K562 (cell line): ENCODE data around the gene RSF1. TPM values are rescaled to one million over a fixed set of nuclear protein-coding genes. Genes with fewer than 3 reads are reported as not detected.
A peak's percentile ranks its signal among the peaks of the same experiment; 100 is the strongest.

ENCODE experiments used
- ATAC-seq: fragments of 200-7000 bp; cut with Tn5 transposase; 3 replicates; pipeline ENCODE4 v1.9.1; 2020; ENCODE audit warnings: moderate library complexity
- BruUV-seq: library from RNA; stranded (reverse); fragments of 400-500 nt; replicated peaks from 2 replicates; lab custom pipeline; 2021; lab: Mats Ljungman, UMichigan
- CTCF ChIA-PET: fragments of 300-600 bp; formaldehyde crosslinking; extraction: SDS; loops from one replicate; lab custom pipeline; 2021; ENCODE audit warnings: low intra/inter-chr PET ratio; lab: Yijun Ruan, JAX
- POLR2A ChIA-PET: fragments of 300-600, 350-650 bp; sonication (Branson Sonifier 250); formaldehyde crosslinking; extraction: SDS; loops from one replicate; lab custom pipeline; 2021; ENCODE audit warnings: antibody characterized with exemption, inconsistent platforms; lab: Yijun Ruan, JAX
- DNase-seq, 4 experiments: peaks; one replicate each; pipeline versions ENCODE4 v3.0.0 to v3.0.0-alpha.2; 2011 to 2018; ENCODE audit warnings: low spot score in 3 of 4, mixed read lengths in 3 of 4; ENCODE audit errors: extremely low read depth in 1 of 4
- FAIRE-seq: peaks from 2 replicates; lab custom pipeline; 2011; peaks lifted over from hg19 to GRCh38; lab: Jason Lieb, UNC
- H2AFZ ChIP-seq: 2 replicates; pipeline ENCODE4 v1.6.0; 2011; ENCODE audit warnings: low read depth, low read length, control low read depth, inconsistent platforms
- H3K27ac ChIP-seq: fragments of 200-600 bp; 3 replicates; pipeline ENCODE4 v1.8.0; 2011; ENCODE audit warnings: low read depth, mild to moderate bottlenecking, control low read depth, inconsistent platforms, low read length, moderate library complexity, mixed read lengths; ENCODE audit errors: extremely low read depth
- H3K27me3 ChIP-seq, 2 experiments: fragments of 300-600 bp in 1 of 2; 2 replicates in 1 of 2; 3 replicates in 1 of 2; pipeline versions ENCODE4 v1.6.0 to v1.8.0; 2011; ENCODE audit warnings: inconsistent platforms in 2 of 2, low read length in 2 of 2, mild to moderate bottlenecking in 1 of 2, mixed read lengths in 1 of 2, moderate library complexity in 1 of 2; ENCODE audit not compliant: control insufficient read depth in 2 of 2, insufficient read depth in 2 of 2
- H3K36me3 ChIP-seq: fragments of 300-600 bp; 3 replicates; pipeline ENCODE4 v1.8.0; 2011; ENCODE audit warnings: mild to moderate bottlenecking, low read length, inconsistent platforms; ENCODE audit not compliant: control insufficient read depth, insufficient read depth
- H3K4me1 ChIP-seq, 2 experiments: fragments of 200-600 bp in 1 of 2; replicated peaks in 1 of 2; 2 replicates in 1 of 2; 3 replicates in 1 of 2; pipeline versions ENCODE4 v1.5.1 to v1.8.0; 2011; ENCODE audit warnings: inconsistent platforms in 2 of 2, low read length in 2 of 2, mild to moderate bottlenecking in 1 of 2, mixed read lengths in 1 of 2, moderate library complexity in 1 of 2; ENCODE audit not compliant: control insufficient read depth in 2 of 2, insufficient read depth in 2 of 2
- H3K4me2 ChIP-seq: 2 replicates; pipeline ENCODE4 v1.6.1; 2011; ENCODE audit warnings: low read length, control low read depth, inconsistent platforms, mixed read lengths; ENCODE audit not compliant: insufficient read depth
- H3K4me3 ChIP-seq: fragments of 200-600 bp; sonication (generic), shearing (Covaris generic); 2 replicates; pipeline ENCODE4 v1.5.1; 2016; ENCODE audit warnings: control low read depth, inconsistent platforms
- H3K79me2 ChIP-seq: fragments of 200-600 bp; 3 replicates; pipeline ENCODE4 v1.8.0; 2011; ENCODE audit warnings: low read length, inconsistent platforms; ENCODE audit not compliant: control insufficient read depth, insufficient read depth
- H3K9ac ChIP-seq, 2 experiments: 2 replicates each; pipeline versions ENCODE4 v1.6.0 to v1.6.1; 2011; ENCODE audit warnings: low read depth in 2 of 2, low read length in 2 of 2, control low read depth in 1 of 2, inconsistent platforms in 1 of 2, mild to moderate bottlenecking in 1 of 2, mixed read lengths in 1 of 2; ENCODE audit not compliant: insufficient read depth in 1 of 2
- H3K9me1 ChIP-seq: one replicate; pipeline ENCODE4 v1.6.0; 2011; ENCODE audit warnings: inconsistent platforms, mild to moderate bottlenecking, low read length, moderate library complexity; ENCODE audit not compliant: control insufficient read depth, insufficient read depth
- H3K9me3 ChIP-seq: replicated peaks from 2 replicates; pipeline ENCODE4 v1.5.1; 2011; ENCODE audit warnings: low read depth, low read length, inconsistent platforms; ENCODE audit not compliant: control insufficient read depth, insufficient read depth
- H4K20me1 ChIP-seq: replicated peaks from 2 replicates; pipeline ENCODE4 v1.6.1; 2011; ENCODE audit warnings: low read length, inconsistent platforms, mixed read lengths; ENCODE audit not compliant: control insufficient read depth, insufficient read depth
- FOSL1 ChIP-seq: fragments of 200-800 bp; sonication (Bioruptor generic); conservative IDR thresholded peaks from 2 replicates; pipeline ENCODE4 v1.6.1; 2016; ENCODE audit warnings: missing genetic modification characterization, missing compliant biosample characterization
- TAF7 ChIP-seq: fragments of 450-650 bp; IDR thresholded peaks from 2 replicates; pipeline ENCODE4 v1.6.1; 2016; ENCODE audit warnings: missing genetic modification characterization, missing compliant biosample characterization
- ZKSCAN8 ChIP-seq: fragments of 200-800 bp; sonication (Bioruptor generic); IDR thresholded peaks from 2 replicates; pipeline ENCODE4 v1.6.1; 2016; ENCODE audit warnings: missing genetic modification characterization, missing compliant biosample characterization
- ZNF347 ChIP-seq: fragments of 450-650 bp; formaldehyde crosslinking; IDR thresholded peaks from 2 replicates; pipeline ENCODE4 v1.4.0; 2020; ENCODE audit warnings: low read depth, mild to moderate bottlenecking, moderate library complexity
- ZNF518B ChIP-seq: fragments of 250-450 bp; sonication (Bioruptor Pico); IDR thresholded peaks from 2 replicates; pipeline ENCODE4 v1.5.0; 2021; ENCODE audit warnings: mild to moderate bottlenecking, moderate library complexity
- WGBS: fragments of 100-300 bp; shearing (Covaris generic); methylation state at CpG from one replicate; pipeline ENCODE4 v1.1.6; 2016; ENCODE audit warnings: low coverage, mixed read lengths; ENCODE audit not compliant: insufficient coverage; ENCODE audit errors: missing lambda C conversion rate; 5-methylcytosine and 5-hydroxymethylcytosine counted together
- in situ Hi-C: fragments of 300-500 bp; cut with MboI; formaldehyde crosslinking; loops from 4 replicates; pipeline ENCODE4 v1.15.0; 2018; ENCODE audit warnings: inconsistent platforms, mixed read lengths
- intact Hi-C: fragments of 100-400 bp; cut with micrococcal nuclease; formaldehyde crosslinking; loops from 2 replicates; pipeline ENCODE4 v1.14.2; 2022
- polyA plus RNA-seq, 8 experiments: library from polyadenylated mRNA; depleted of rRNA in 4 of 8; stranded (reverse) in 5 of 8; unstranded in 3 of 8; fragments of >200 nt; fragmentation: Nextera tagmentation in 2 of 8; fragmentation: Illumina TruSeq in 1 of 8; extraction: Ambion mirVana in 2 of 8; extraction: Trizol in 1 of 8; gene quantifications; 2 replicates each; pipeline versions ENCODE4 v1.2.1 to v1.2.3, GENCODE V29; 2011 to 2014; ENCODE audit warnings: inconsistent platforms in 1 of 8, missing spikeins in 1 of 8
- total RNA-seq, 7 experiments: library from RNA; depleted of rRNA in 6 of 7; stranded (reverse); fragments of >200 nt in 6 of 7; fragmentation: Illumina TruSeq in 2 of 7; extraction: Trizol in 2 of 7; gene quantifications; 2 replicates each; pipeline versions ENCODE4 v1.2.1 to v1.2.3, GENCODE V29; 2011 to 2021; ENCODE audit warnings: low replicate concordance in 1 of 7

The RSF1 gene
- total and polyA plus RNA-seq, 9 of the 15 experiments (the other 6 are each of a cell fraction or from before 2014, with no cell fraction given): 9.7 to 63.6 (median 42.8) TPM

GRCh38 chr11:77813256-77813655 is 7.3 kb downstream of the RSF1 start:
- Histone ChIP-seq H3K36me3 (peaks cover 67% of the 10 kb centered on the region; the same call in 2 of the 3 replicates), H3K27me3 (no peaks in the 10 kb centered on the region), H3K79me2 (peaks cover 94% of the 10 kb centered on the region), H3K9ac (no peak overlapping the region), H3K27ac (no peak overlapping the region), H3K9me1 (no peaks in the 10 kb centered on the region), H3K4me1 (peaks cover 0 to 4% of the 10 kb centered on the region in 2 experiments; a peak in 1 of 5 replicates), H2AFZ (no peak overlapping the region), H3K4me2 (no peak overlapping the region), H4K20me1 (no peaks in the 10 kb centered on the region), H3K9me3 (peaks cover 4% of the 10 kb centered on the region), H3K4me3 (no peak overlapping the region)
- POLR2A ChIA-PET: no interaction called here
- no TSS peak for BruUV-seq
- FAIRE-seq (no peak), ATAC-seq (no peak), DNase-seq (no peak)
- 89% methylated on average over 9 of the region's 9 CpGs for WGBS
- intact Hi-C loops (no loop called here), in situ Hi-C loops (no loop called here)
- no peak for TF ChIP-seq TAF7 (tag)
- TF ChIP-seq FOSL1 (tag): no peak
- CTCF ChIA-PET: no interaction called here

- 8% methylated on average over 2 of the region's 2 CpGs for WGBS
These were observed 13.5 kb downstream of the RSF1 start for GRCh38 chr11:77806993-77807392.

More at GRCh38 chr11:77806993-77807392, 13.5 kb downstream of the RSF1 start:
- no peak for FAIRE-seq
- ATAC-seq: no peak
- H3K4me3 ChIP-seq: no peak overlapping the region
- peaks cover 0 to 11% of the 10 kb centered on the region in 2 experiments; a peak in 2 of 5 replicates for H3K4me1 ChIP-seq
- no peaks in the 10 kb centered on the region for H3K9me3 ChIP-seq
- no peaks in the 10 kb centered on the region for H3K27me3 ChIP-seq
- CTCF ChIA-PET: no interaction called here
- no peak overlapping the region for H3K27ac ChIP-seq
- intact Hi-C loops: no loop called here
- no peak overlapping the region for H2AFZ ChIP-seq
- in situ Hi-C loops: no loop called here
- DNase-seq: no peak
- no peak overlapping the region for H3K9ac ChIP-seq
- TF ChIP-seq ZNF518B (no peak), ZKSCAN8 (CRISPR knock-in tag) (peak; percentile 75; the same call in 1 of the 2 replicates), ZNF347 (CRISPR knock-in tag) (no peak)
- no peaks in the 10 kb centered on the region for H3K9me1 ChIP-seq
- no peak overlapping the region for H3K4me2 ChIP-seq
- BruUV-seq: no TSS peak
- POLR2A ChIA-PET: interaction anchor here (0.8 kb wide), 1 partner anchor 623 kb away, joined by 4 read pairs; no protein-coding TSS in a partner anchor
- peaks cover 35% of the 10 kb centered on the region; the same call in 2 of the 3 replicates for H3K36me3 ChIP-seq
- peaks cover 88% of the 10 kb centered on the region for H3K79me2 ChIP-seq
- H4K20me1 ChIP-seq: no peaks in the 10 kb centered on the region
